DND-41 (cell line): Measurements from ENCODE around the gene GRAMD4.

Source experiments
- ATAC-seq: fragments of 200-7000 bp; cut with Tn5 transposase; 3 replicates; pipeline ENCODE4 v1.9.1; 2021; ENCODE audit warnings: low read depth; ENCODE audit not compliant: insufficient read depth
- DNase-seq: peaks from one replicate; pipeline ENCODE4 v3.0.0-alpha.2; 2020
- H2AFZ ChIP-seq: 2 replicates; pipeline ENCODE4 v1.6.0; 2012; ENCODE audit warnings: low read depth, low read length
- H3K27ac ChIP-seq: 2 replicates; pipeline ENCODE4 v1.5.1; 2012; ENCODE audit warnings: low read length, inconsistent platforms
- H3K27me3 ChIP-seq: fragments of 200-600 bp; sonication (generic); 2 replicates; pipeline ENCODE4 v1.6.0; 2012; ENCODE audit warnings: low read length, mild to moderate bottlenecking, inconsistent platforms; ENCODE audit not compliant: insufficient read depth, poor library complexity
- H3K36me3 ChIP-seq: 2 replicates; pipeline ENCODE4 v1.5.1; 2012; ENCODE audit warnings: low read length, inconsistent platforms; ENCODE audit not compliant: insufficient read depth
- H3K4me1 ChIP-seq: 2 replicates; pipeline ENCODE4 v1.5.1; 2012; ENCODE audit warnings: mild to moderate bottlenecking, low read length; ENCODE audit not compliant: insufficient read depth
- H3K4me2 ChIP-seq: 2 replicates; pipeline ENCODE4 v1.6.0; 2012; ENCODE audit warnings: mild to moderate bottlenecking, moderate library complexity, low read length, inconsistent platforms; ENCODE audit not compliant: insufficient read depth
- H3K4me3 ChIP-seq, 2 experiments: fragments of 200-600 bp in 1 of 2; shearing (Covaris generic) in 1 of 2; 2 replicates each; pipeline ENCODE4 v1.5.1; 2012 to 2016; ENCODE audit warnings: inconsistent platforms in 2 of 2, low read length in 2 of 2, mild to moderate bottlenecking in 2 of 2, low read depth in 1 of 2, moderate library complexity in 1 of 2
- H3K79me2 ChIP-seq: 2 replicates; pipeline ENCODE4 v1.6.0; 2012; ENCODE audit warnings: low read length, inconsistent platforms; ENCODE audit not compliant: insufficient read depth
- H3K9ac ChIP-seq: 2 replicates; pipeline ENCODE4 v1.6.0; 2012; ENCODE audit warnings: low read depth, mild to moderate bottlenecking, inconsistent platforms, low read length, moderate library complexity
- H3K9me3 ChIP-seq: 2 replicates; pipeline ENCODE4 v1.5.1; 2012; ENCODE audit warnings: low read length, moderate library complexity, mild to moderate bottlenecking, inconsistent platforms; ENCODE audit not compliant: insufficient read depth, severe bottlenecking
- H4K20me1 ChIP-seq: 2 replicates; pipeline ENCODE4 v1.6.0; 2012; ENCODE audit warnings: low read length; ENCODE audit not compliant: insufficient read depth
- CTCF ChIP-seq: IDR thresholded peaks from 2 replicates; pipeline ENCODE4 v1.5.1; 2012; ENCODE audit warnings: borderline replicate concordance, low read length, moderate library complexity, mild to moderate bottlenecking; ENCODE audit not compliant: poor library complexity, severe bottlenecking; ENCODE audit errors: extremely low read depth
- EZH2 ChIP-seq: IDR thresholded peaks from 3 replicates; pipeline ENCODE4 v1.6.1; 2012; ENCODE audit warnings: borderline replicate concordance, low read depth, mild to moderate bottlenecking, moderate library complexity, low read length, inconsistent platforms; ENCODE audit not compliant: severe bottlenecking

The GRAMD4 gene

GRCh38 chr22:46592390-46592872, 27.8 kb upstream of the GRAMD4 start:
- no peaks in the 10 kb centered on the region for H3K9me3 ChIP-seq
- TF ChIP-seq EZH2, result no peak
- TF ChIP-seq CTCF, result no peak
- H3K4me2 ChIP-seq, result peak overlapping the region; percentile 63
- H3K36me3 ChIP-seq, result peaks cover 29% of the 10 kb centered on the region
- H3K4me1 ChIP-seq, result peaks cover 64% of the 10 kb centered on the region
- H2AFZ ChIP-seq, result 0 out of 2 replicates have a peak overlapping the region, but pooled peaks have one; percentile 21
- H3K79me2 ChIP-seq, result peaks cover 97% of the 10 kb centered on the region
- peaks cover 26% of the 10 kb centered on the region for H4K20me1 ChIP-seq
- DNase-seq (peak; percentile 84), ATAC-seq (peak; percentile 87)
- peak overlapping the region; percentile 88 for H3K27ac ChIP-seq
- peak overlapping the region in 1 of 2 experiments; percentile 48; a peak in 1 of 4 replicates for H3K4me3 ChIP-seq
- H3K9ac ChIP-seq, result peak overlapping the region; percentile 51
- no peaks in the 10 kb centered on the region for H3K27me3 ChIP-seq

- Histone ChIP-seq H3K27ac (peak overlapping the region; percentile 88), H3K4me3 (0 out of 4 replicates have a peak overlapping the region, but pooled peaks of 1 of the 2 experiments have one; percentile 13), H3K9ac (peak overlapping the region; percentile 51)
These were observed 26.9 kb upstream of the GRAMD4 start for GRCh38 chr22:46593211-46593681.

GRCh38 chr22:46593996-46594946, 25.9 kb upstream of the GRAMD4 start:
- Histone ChIP-seq H3K27ac (peak overlapping the region; percentile 88; the same call in 1 of the 2 replicates), H3K4me2 (no peak overlapping the region), H3K9ac (0 out of 2 replicates have a peak overlapping the region, but pooled peaks have one; percentile 51), H3K4me1 (peaks cover 50% of the 10 kb centered on the region), H4K20me1 (peaks cover 11% of the 10 kb centered on the region), H2AFZ (no peak overlapping the region), H3K79me2 (peaks cover 96% of the 10 kb centered on the region), H3K4me3 (no peak overlapping the region), H3K27me3 (no peaks in the 10 kb centered on the region), H3K9me3 (no peaks in the 10 kb centered on the region), H3K36me3 (peaks cover 20% of the 10 kb centered on the region)
- TF ChIP-seq EZH2, result no peak
- TF ChIP-seq CTCF, result no peak
- ATAC-seq (no peak), DNase-seq (no peak)

More at GRCh38 chr22:46593211-46593681, 26.9 kb upstream of the GRAMD4 start:
- H4K20me1 ChIP-seq, result peaks cover 19% of the 10 kb centered on the region
- peak overlapping the region; percentile 63 for H3K4me2 ChIP-seq
- H3K36me3 ChIP-seq, result peaks cover 22% of the 10 kb centered on the region
- TF ChIP-seq EZH2 (no peak), CTCF (no peak)
- peak; percentile 25; the same call in 2 of the 3 replicates for ATAC-seq
- peaks cover 96% of the 10 kb centered on the region for H3K79me2 ChIP-seq
- H2AFZ ChIP-seq, result no peak overlapping the region
- no peaks in the 10 kb centered on the region for H3K27me3 ChIP-seq
- peaks cover 56% of the 10 kb centered on the region for H3K4me1 ChIP-seq
- peak; percentile 60 for DNase-seq
- H3K9me3 ChIP-seq, result no peaks in the 10 kb centered on the region
